ENCODE data around the gene SKIL.

SKIL gene

DNA sequence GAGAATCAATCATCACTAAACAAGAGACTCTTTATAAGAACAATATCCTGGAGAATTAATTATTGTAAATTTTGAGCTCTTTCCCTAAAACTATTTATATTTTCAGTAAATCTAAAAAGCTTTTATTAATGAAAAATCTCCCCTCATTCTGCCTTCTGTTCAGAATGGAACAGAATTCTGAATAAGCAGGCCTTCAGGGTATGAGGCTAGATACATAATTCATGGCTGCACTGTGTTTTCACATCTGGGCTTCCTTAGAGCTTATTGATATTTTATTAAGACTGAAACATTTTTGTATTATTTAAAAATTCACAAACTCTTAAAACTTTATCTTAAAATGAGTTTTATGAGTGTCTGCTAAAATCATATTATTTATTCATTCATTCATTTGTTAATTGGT is 85.9 kb downstream of the SKIL start:
- no peak overlapping the region for H3K4me3 ChIP-seq (ENCODE audit: low read depth, low read length)
- no peaks in the 10 kb centered on the region for H3K27me3 ChIP-seq (replicated peaks)
- TF ChIP-seq, protein P1, sequence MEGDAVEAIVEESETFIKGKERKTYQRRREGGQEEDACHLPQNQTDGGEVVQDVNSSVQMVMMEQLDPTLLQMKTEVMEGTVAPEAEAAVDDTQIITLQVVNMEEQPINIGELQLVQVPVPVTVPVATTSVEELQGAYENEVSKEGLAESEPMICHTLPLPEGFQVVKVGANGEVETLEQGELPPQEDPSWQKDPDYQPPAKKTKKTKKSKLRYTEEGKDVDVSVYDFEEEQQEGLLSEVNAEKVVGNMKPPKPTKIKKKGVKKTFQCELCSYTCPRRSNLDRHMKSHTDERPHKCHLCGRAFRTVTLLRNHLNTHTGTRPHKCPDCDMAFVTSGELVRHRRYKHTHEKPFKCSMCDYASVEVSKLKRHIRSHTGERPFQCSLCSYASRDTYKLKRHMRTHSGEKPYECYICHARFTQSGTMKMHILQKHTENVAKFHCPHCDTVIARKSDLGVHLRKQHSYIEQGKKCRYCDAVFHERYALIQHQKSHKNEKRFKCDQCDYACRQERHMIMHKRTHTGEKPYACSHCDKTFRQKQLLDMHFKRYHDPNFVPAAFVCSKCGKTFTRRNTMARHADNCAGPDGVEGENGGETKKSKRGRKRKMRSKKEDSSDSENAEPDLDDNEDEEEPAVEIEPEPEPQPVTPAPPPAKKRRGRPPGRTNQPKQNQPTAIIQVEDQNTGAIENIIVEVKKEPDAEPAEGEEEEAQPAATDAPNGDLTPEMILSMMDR (IDR thresholded peaks at IDR 0.05; ENCODE audit: low read depth, low read length, missing control alignments) = no peak
- no peak for DNase-seq
- H3K36me3 ChIP-seq (replicated peaks) = no peaks in the 10 kb centered on the region
- in situ Hi-C loops (cut with HindIII; ENCODE audit: low pct_ligation_motif_present, low sequenced_read_pairs) = loop anchor here (25.0 kb wide), 1 partner anchor 369 kb away; no protein-coding TSS in a partner anchor
- no peak overlapping the region for H3K27ac ChIP-seq
